Ascending aorta (tissue), 2 donors: ENCODE measurements around the gene HHAT. TPM values are rescaled to one million over a fixed set of nuclear protein-coding genes. Genes with fewer than 3 reads are reported as not detected.

Experiments used
- DNase-seq, 2 donors: peaks; one replicate each; pipeline ENCODE4 v3.0.0-alpha.2; 2019; ENCODE audit warnings: low spot score in 2 of 2
- H3K27ac ChIP-seq, 2 donors: fragments of 200-600 bp; sonication (generic); one replicate each; pipeline ENCODE4 v1.5.1; 2016 to 2017; ENCODE audit warnings: mild to moderate bottlenecking in 1 of 2
- H3K27me3 ChIP-seq: fragments of 200-600 bp; sonication (generic); one replicate; pipeline ENCODE4 v1.5.1; 2017
- H3K36me3 ChIP-seq, 2 donors: fragments of 200-600 bp; sonication (generic); one replicate each; pipeline ENCODE4 v1.5.1; 2016
- H3K4me1 ChIP-seq, 2 donors: fragments of 200-600 bp; sonication (generic); one replicate each; pipeline ENCODE4 v1.5.1; 2016 to 2017; ENCODE audit warnings: mild to moderate bottlenecking in 1 of 2
- H3K4me3 ChIP-seq, 2 donors: fragments of 200-600 bp; sonication (generic); one replicate each; pipeline ENCODE4 v1.5.1; 2016 to 2017; ENCODE audit warnings: mild to moderate bottlenecking in 1 of 2
- H3K9me3 ChIP-seq, 2 donors: fragments of 200-600 bp; sonication (generic); one replicate each; pipeline ENCODE4 v1.5.1; 2016
- intact Hi-C: fragments of 100-400 bp; cut with DNase I; formaldehyde crosslinking; loops from one replicate; pipeline ENCODE4 v1.15.1; 2023
- total RNA-seq: library from RNA; depleted of rRNA; stranded (reverse); fragments of >200 nt; gene quantifications from one replicate; pipeline ENCODE4 v1.1.0, GENCODE V29; 2016
- TF ChIP-seq, protein P1 (sequence below), 3 experiments: fragments of 200-600 bp in 2 of 3; fragments of 450-650 bp in 1 of 3; sonication (generic) in 2 of 3; IDR thresholded peaks; one replicate each; pipeline ENCODE4 v1.5.1; 2016 to 2019; ENCODE audit warnings: antibody characterized with exemption in 3 of 3, mild to moderate bottlenecking in 1 of 3, moderate library complexity in 1 of 3

Gene HHAT
- total RNA-seq, 1 donor from 2014 or later = 1.2 TPM

DNA sequence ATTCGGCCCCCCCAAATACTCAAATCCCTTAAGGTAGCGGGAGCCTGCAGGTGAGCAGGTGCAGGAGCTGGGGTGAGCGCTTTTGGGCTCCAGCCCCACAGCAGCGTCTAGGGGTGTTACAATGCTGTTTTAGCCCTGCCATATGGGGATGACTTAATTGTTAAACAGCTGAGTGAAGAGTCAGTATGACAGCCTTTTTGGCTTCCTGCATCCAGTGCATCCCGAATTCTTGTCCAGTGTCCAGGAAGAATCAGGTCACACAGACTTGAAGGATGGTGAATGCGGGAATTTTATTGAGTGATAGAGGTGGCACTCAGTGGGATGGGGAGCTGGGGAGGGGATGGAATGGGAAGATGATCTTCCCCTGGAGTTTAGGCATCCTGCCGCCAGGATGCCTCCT lies 30.4 kb upstream of the HHAT start:
- no peak for DNase-seq
- intact Hi-C loops = no loop called here
- Histone ChIP-seq H3K4me3 (no peak overlapping the region), H3K9me3 (no peaks in the 10 kb centered on the region), H3K4me1 (peaks cover 14 to 37% of the 10 kb centered on the region in 2 donors), H3K27ac (no peak overlapping the region), H3K36me3 (no peaks in the 10 kb centered on the region), H3K27me3 (no peaks in the 10 kb centered on the region)
- TF ChIP-seq, protein P1, sequence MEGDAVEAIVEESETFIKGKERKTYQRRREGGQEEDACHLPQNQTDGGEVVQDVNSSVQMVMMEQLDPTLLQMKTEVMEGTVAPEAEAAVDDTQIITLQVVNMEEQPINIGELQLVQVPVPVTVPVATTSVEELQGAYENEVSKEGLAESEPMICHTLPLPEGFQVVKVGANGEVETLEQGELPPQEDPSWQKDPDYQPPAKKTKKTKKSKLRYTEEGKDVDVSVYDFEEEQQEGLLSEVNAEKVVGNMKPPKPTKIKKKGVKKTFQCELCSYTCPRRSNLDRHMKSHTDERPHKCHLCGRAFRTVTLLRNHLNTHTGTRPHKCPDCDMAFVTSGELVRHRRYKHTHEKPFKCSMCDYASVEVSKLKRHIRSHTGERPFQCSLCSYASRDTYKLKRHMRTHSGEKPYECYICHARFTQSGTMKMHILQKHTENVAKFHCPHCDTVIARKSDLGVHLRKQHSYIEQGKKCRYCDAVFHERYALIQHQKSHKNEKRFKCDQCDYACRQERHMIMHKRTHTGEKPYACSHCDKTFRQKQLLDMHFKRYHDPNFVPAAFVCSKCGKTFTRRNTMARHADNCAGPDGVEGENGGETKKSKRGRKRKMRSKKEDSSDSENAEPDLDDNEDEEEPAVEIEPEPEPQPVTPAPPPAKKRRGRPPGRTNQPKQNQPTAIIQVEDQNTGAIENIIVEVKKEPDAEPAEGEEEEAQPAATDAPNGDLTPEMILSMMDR (IDR thresholded peaks at IDR 0.05) = no peak

DNA sequence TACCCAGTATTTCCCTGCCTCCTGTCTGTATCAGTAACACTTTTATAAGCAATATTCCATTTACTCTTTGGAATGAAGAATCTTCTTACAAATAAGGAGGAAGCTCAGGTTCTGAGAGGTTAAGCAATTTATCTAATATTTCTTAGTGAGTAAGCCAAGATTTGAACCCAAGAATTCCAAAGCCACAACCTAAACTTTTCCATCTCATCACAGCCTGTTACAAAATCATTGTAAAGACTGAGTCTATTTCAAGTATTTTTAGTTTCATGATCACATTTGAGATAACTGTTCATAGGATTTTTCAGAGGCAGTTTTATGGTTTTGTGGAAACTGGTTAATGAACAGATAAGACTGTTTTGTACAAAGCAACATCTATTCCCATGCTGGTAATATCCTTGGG lies 29.8 kb upstream of the HHAT start:
- TF ChIP-seq, protein P1 (IDR thresholded peaks at IDR 0.05) = no peak
- Histone ChIP-seq H3K4me3 (no peak overlapping the region), H3K27ac (no peak overlapping the region), H3K36me3 (no peaks in the 10 kb centered on the region), H3K9me3 (no peaks in the 10 kb centered on the region), H3K4me1 (peaks cover 8 to 32% of the 10 kb centered on the region in 2 donors), H3K27me3 (no peaks in the 10 kb centered on the region)
- intact Hi-C loops = no loop called here
- no peak for DNase-seq

DNA sequence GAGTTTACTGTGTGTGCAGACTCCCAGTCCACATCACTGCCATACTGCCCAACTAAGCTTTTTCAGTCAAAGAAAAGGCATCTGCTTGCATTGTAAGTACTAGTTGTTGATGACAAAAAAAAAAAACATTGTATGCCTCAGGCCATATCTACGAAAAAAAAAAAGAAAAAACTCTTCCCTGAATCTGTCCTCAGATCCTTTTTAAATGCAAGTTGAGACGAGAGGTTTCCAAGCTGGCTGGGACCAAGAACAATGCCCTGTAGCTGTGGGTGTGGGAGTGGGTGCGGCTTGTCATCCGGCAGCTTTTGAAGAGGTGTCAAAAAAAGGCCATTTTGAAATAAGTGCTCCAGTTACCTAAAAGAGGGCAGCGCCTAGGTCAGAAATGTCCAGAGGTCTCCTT lies 29.2 kb upstream of the HHAT start:
- TF ChIP-seq, protein P1 (IDR thresholded peaks at IDR 0.05) = no peak
- Histone ChIP-seq H3K27me3 (no peaks in the 10 kb centered on the region), H3K27ac (no peak overlapping the region), H3K36me3 (no peaks in the 10 kb centered on the region), H3K4me1 (peaks cover 5 to 26% of the 10 kb centered on the region in 2 donors), H3K9me3 (no peaks in the 10 kb centered on the region), H3K4me3 (no peak overlapping the region)
- no peak for DNase-seq
- intact Hi-C loops = no loop called here

DNA sequence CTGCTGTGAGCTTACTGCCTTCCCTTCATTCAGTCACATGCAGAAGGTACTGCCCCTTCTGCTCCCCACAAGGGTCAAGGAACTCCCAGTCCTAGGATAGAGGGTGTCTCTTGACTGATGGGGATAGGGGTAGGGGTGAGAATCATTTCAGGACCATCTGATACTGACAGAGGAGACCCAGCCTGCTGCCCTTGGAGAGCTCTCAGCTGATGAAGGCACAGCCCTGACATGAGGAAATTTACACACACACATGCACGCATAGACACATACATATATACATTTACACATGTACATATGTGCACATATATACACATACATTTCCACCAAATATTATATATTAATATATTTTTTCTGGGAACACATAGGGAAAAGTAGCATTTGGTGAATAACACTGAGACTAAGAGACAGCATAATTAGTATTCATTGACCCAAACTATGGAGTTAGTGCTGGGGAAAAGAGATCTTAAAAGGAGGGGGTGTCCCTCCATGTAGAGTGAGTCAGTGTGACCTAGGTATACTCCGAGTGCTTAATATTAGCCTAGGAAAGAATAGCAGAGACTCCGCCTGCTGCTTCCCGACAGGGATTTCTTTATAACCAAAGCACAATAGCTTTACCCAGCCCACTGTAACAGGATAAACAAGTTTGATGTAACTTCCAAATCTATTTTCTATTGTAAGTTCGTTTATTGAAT lies 27.6 kb upstream of the HHAT start:
- Histone ChIP-seq H3K27me3 (no peaks in the 10 kb centered on the region), H3K27ac (no peak overlapping the region), H3K4me1 (peaks cover 0 to 13% of the 10 kb centered on the region in 2 donors), H3K36me3 (no peaks in the 10 kb centered on the region), H3K4me3 (no peak overlapping the region), H3K9me3 (no peaks in the 10 kb centered on the region)
- DNase-seq = no peak
- intact Hi-C loops = no loop called here
- TF ChIP-seq, protein P1 (IDR thresholded peaks at IDR 0.05) = no peak

DNA sequence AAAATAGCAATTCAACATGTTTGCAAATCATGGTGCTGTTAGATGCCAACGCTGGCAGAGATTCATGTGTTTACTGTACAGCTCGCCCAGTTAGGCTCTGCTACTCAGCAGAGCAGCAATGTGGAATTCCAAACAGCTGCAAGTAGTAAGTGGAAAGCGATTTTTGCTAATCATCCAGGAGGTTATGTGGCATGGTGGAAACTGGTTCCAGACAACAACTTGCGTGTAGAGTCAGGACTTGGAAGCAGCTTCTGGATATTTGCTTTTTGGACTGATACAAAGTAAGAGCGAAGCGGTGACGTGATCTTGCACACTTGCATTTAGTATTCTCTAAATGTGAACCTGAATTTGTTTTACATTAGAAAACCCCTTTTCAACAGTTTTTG lies 27.1 kb upstream of the HHAT start:
- H3K4me1 ChIP-seq = peaks cover 0 to 13% of the 10 kb centered on the region in 2 donors
- H3K27me3 ChIP-seq = no peaks in the 10 kb centered on the region
- DNase-seq = no peak
- no peaks in the 10 kb centered on the region for H3K9me3 ChIP-seq
- no peak overlapping the region for H3K4me3 ChIP-seq
- TF ChIP-seq, protein P1 (IDR thresholded peaks at IDR 0.05) = no peak
- intact Hi-C loops = no loop called here
- no peaks in the 10 kb centered on the region for H3K36me3 ChIP-seq
- H3K27ac ChIP-seq = no peak overlapping the region
